Naive thymus-derived CD4-positive, alpha-beta T cell (primary cell): ENCODE results near the gene MIA. TPM values are rescaled to one million over a fixed set of nuclear protein-coding genes. Genes with fewer than 3 reads are reported as not detected.
A peak's percentile ranks its signal among the peaks of the same experiment; 100 is the strongest.

Source experiments
- ATAC-seq: fragments of 150-1000 bp; cut with Tn5 transposase; 2 replicates; pipeline ENCODE4 v1.10.0; 2021; ENCODE audit warnings: mild to moderate bottlenecking, moderate library complexity
- CTCF ChIA-PET: fragments of 350-600 bp; sonication (Branson Sonifier 250); formaldehyde crosslinking; loops from one replicate; lab custom pipeline; 2021; ENCODE audit warnings: antibody characterized with exemption; lab: Charles Lee
- POLR2A ChIA-PET: fragments of 350-600 bp; sonication (Branson Sonifier 250); formaldehyde crosslinking; loops from one replicate; lab custom pipeline; 2021; ENCODE audit warnings: antibody characterized with exemption, inconsistent platforms; lab: Charles Lee
- DNase-seq, 9 donors: peaks; one replicate each; pipeline versions ENCODE4 v3.0.0 to v3.0.0-alpha.2; 2020 to 2022; ENCODE audit warnings: mixed read lengths in 1 of 9
- H3K27ac ChIP-seq: one replicate; pipeline ENCODE4 v1.7.0; 2013; ENCODE audit warnings: mild to moderate bottlenecking, low read depth, low read length, moderate library complexity
- H3K27me3 ChIP-seq, 2 donors: one replicate each; pipeline ENCODE4 v1.7.0; 2013; ENCODE audit warnings: low read length in 2 of 2, mild to moderate bottlenecking in 2 of 2, moderate library complexity in 2 of 2; ENCODE audit not compliant: control insufficient read depth in 2 of 2, insufficient read depth in 2 of 2
- H3K36me3 ChIP-seq, 3 experiments: 1 replicate in 2 of 3; 2 replicates in 1 of 3; pipeline ENCODE4 v1.7.0; 2013; ENCODE audit warnings: low read length in 3 of 3, mild to moderate bottlenecking in 3 of 3, moderate library complexity in 1 of 3; ENCODE audit not compliant: insufficient read depth in 3 of 3, control insufficient read depth in 2 of 3
- H3K4me1 ChIP-seq, 2 donors: one replicate each; pipeline ENCODE4 v1.7.0; 2013; ENCODE audit warnings: low read length in 2 of 2, mild to moderate bottlenecking in 2 of 2, moderate library complexity in 1 of 2; ENCODE audit not compliant: control insufficient read depth in 2 of 2, insufficient read depth in 2 of 2
- H3K4me3 ChIP-seq: 2 replicates; pipeline ENCODE4 v1.7.0; 2013; ENCODE audit warnings: mild to moderate bottlenecking, low read length
- H3K9me3 ChIP-seq, 3 experiments: 1 replicate in 2 of 3; 2 replicates in 1 of 3; pipeline ENCODE4 v1.7.0; 2013; ENCODE audit warnings: low read length in 3 of 3; ENCODE audit not compliant: control insufficient read depth in 2 of 3
- H3K27ac Mint-ChIP-seq, 9 donors: one replicate each; pipeline ENCODE4 v1.8.0; 2020 to 2022; ENCODE audit warnings: mixed read lengths in 9 of 9, mild to moderate bottlenecking in 8 of 9, moderate library complexity in 5 of 9, inconsistent platforms in 2 of 9
- H3K27me3 Mint-ChIP-seq, 5 donors: one replicate each; pipeline ENCODE4 v1.8.0; 2021 to 2022; ENCODE audit warnings: mixed read lengths in 5 of 5, mild to moderate bottlenecking in 1 of 5
- H3K36me3 Mint-ChIP-seq, 5 donors: one replicate each; pipeline ENCODE4 v1.8.0; 2020 to 2022; ENCODE audit warnings: mixed read lengths in 5 of 5, mild to moderate bottlenecking in 3 of 5, inconsistent platforms in 1 of 5
- H3K4me1 Mint-ChIP-seq, 7 donors: one replicate each; pipeline ENCODE4 v1.8.0; 2020 to 2022; ENCODE audit warnings: mixed read lengths in 7 of 7, mild to moderate bottlenecking in 3 of 7, inconsistent platforms in 1 of 7
- H3K4me3 Mint-ChIP-seq, 10 donors: one replicate each; pipeline ENCODE4 v1.8.0; 2020 to 2022; ENCODE audit warnings: mild to moderate bottlenecking in 10 of 10, mixed read lengths in 10 of 10, moderate library complexity in 6 of 10, inconsistent platforms in 2 of 10
- H3K9me3 Mint-ChIP-seq, 11 donors: one replicate each; pipeline ENCODE4 v1.8.0; 2020 to 2022; ENCODE audit warnings: mixed read lengths in 11 of 11, mild to moderate bottlenecking in 4 of 11, inconsistent platforms in 1 of 11, moderate library complexity in 1 of 11
- intact Hi-C, 2 donors: fragments of 100-400 bp; cut with micrococcal nuclease; formaldehyde crosslinking; loops; one replicate each; pipeline ENCODE4 v1.15.1; 2023
- polyA plus RNA-seq, 2 donors: library from polyadenylated mRNA; unstranded; fragments of 300-500 nt; fragmentation: Illumina TruSeq; gene quantifications; one replicate each; pipeline ENCODE4 v1.2.3, GENCODE V29; 2021
- total RNA-seq, 6 experiments: library from RNA in 5 of 6; stranded (reverse) in 5 of 6; gene quantifications; 1 replicate in 5 of 6; 2 replicates in 1 of 6; pipeline ENCODE4 v1.2.3 and lab custom pipeline; 2021 to 2026

MIA gene
- total and polyA plus RNA-seq, 7 experiments from 2014 or later = 4.9 to 7.2 TPM; not detected in 5

DNA sequence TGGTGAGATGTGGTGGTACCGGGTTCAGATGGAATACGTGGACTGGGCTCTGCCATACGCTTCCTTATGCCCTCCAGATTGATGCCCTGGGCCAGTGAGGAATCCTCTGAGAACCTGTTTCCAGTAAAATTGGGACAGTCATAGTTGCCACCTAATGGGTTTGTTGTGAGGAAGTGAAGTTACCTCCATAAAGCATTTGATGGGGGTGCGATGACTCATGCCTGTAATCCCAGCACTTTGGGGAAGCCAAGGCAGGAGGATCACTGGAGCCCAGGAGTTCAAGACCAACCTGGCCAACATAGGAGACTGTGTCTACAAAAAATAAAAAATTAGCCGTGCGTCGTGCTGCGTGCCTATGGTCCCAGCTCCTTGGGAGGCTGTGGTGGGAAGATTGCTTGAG, 19.5 kb upstream of the MIA start:
- peaks cover 0 to 58% (median 31%) of the 10 kb centered on the region in 5 donors for H3K36me3 Mint-ChIP-seq
- DNase-seq = no peak
- ChIA-PET CTCF (interaction anchor here (0.5 to 0.9 kb wide), 2 partner anchors 51 to 57 kb away, joined by 4 read pairs; no protein-coding TSS in a partner anchor), POLR2A (interaction anchor here (0.6 to 1.1 kb wide), 8 partner anchors 11 to 601 kb away, joined by 3 to 7 read pairs (median 4); partner anchors contain the start of genes EGLN2 and RAB4B)
- Histone ChIP-seq H3K4me1 (peaks cover 25 to 40% of the 10 kb centered on the region in 2 donors), H3K36me3 (peaks cover 9 to 47% (median 26%) of the 10 kb centered on the region in 3 experiments), H3K9me3 (no peaks in the 10 kb centered on the region), H3K27me3 (no peaks in the 10 kb centered on the region), H3K4me3 (no peak overlapping the region), H3K27ac (peak overlapping the region; percentile 41)
- intact Hi-C loops = no loop called here
- H3K27me3 Mint-ChIP-seq = no peaks in the 10 kb centered on the region
- no peak for ATAC-seq
- H3K4me1 Mint-ChIP-seq = peaks cover 35 to 65% (median 53%) of the 10 kb centered on the region in 7 donors
- peak overlapping the region in 7 of 9 donors; percentile 23 to 67 (median 42) for H3K27ac Mint-ChIP-seq
- no peaks in the 10 kb centered on the region for H3K9me3 Mint-ChIP-seq
- peak overlapping the region in 9 of 10 donors; percentile 50 to 92 (median 68) for H3K4me3 Mint-ChIP-seq

DNA sequence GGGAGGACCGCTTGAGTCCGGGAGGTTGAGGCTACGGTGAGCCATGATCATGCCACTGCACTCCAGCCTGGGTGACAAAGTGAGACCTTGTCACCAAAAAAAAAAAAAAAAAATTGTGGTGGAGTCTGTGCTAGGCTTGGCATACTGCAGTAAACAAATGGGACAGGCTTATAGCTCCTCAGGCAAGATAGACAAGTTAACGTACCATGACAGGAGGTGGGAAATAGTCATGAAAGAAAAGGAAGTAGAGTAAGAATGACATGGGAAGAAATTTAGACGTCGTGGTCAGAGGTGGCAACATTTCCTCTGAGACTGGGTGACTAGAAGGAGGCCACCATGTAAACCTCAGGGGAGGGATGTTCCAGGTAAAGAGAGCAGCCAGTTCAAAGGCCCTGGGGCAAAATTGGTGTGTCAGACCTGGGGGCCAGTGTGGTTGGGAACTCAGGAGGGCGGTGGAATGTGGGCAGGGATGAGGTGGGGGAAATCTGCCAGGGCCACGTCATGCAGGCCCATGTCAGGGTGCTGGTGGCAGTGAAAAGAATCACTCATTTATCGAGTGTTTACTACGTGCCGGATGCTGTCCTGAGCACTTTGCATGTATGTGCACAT, 18.7 kb upstream of the MIA start:
- DNase-seq (peak in 1 of 9 donors; percentile 42), ATAC-seq (no peak)
- H3K4me1 ChIP-seq = peaks cover 26 to 40% of the 10 kb centered on the region in 2 donors
- intact Hi-C loops = no loop called here
- POLR2A ChIA-PET = interaction anchor here (0.6 to 1.1 kb wide), 4 partner anchors 10 to 600 kb away, joined by 3 to 4 read pairs (median 3); no protein-coding TSS in a partner anchor
- H3K27ac ChIP-seq = no peak overlapping the region
- H3K27ac Mint-ChIP-seq = peak overlapping the region in 8 of 9 donors; percentile 10 to 83 (median 62)
- H3K36me3 ChIP-seq = peaks cover 9 to 54% (median 31%) of the 10 kb centered on the region in 3 experiments
- CTCF ChIA-PET = interaction anchor here (2.6 kb wide), 1 partner anchor 22 kb away, joined by 6 read pairs; the partner anchor contains the start of gene RAB4B
- no peaks in the 10 kb centered on the region for H3K9me3 ChIP-seq
- peak overlapping the region in 8 of 10 donors; percentile 19 to 81 (median 54) for H3K4me3 Mint-ChIP-seq
- no peak overlapping the region for H3K4me3 ChIP-seq
- H3K27me3 ChIP-seq = no peaks in the 10 kb centered on the region
- no peaks in the 10 kb centered on the region for H3K27me3 Mint-ChIP-seq
- peaks cover 29 to 68% (median 50%) of the 10 kb centered on the region in 7 donors for H3K4me1 Mint-ChIP-seq
- H3K9me3 Mint-ChIP-seq = no peaks in the 10 kb centered on the region
- peaks cover 0 to 54% (median 35%) of the 10 kb centered on the region in 5 donors for H3K36me3 Mint-ChIP-seq

DNA sequence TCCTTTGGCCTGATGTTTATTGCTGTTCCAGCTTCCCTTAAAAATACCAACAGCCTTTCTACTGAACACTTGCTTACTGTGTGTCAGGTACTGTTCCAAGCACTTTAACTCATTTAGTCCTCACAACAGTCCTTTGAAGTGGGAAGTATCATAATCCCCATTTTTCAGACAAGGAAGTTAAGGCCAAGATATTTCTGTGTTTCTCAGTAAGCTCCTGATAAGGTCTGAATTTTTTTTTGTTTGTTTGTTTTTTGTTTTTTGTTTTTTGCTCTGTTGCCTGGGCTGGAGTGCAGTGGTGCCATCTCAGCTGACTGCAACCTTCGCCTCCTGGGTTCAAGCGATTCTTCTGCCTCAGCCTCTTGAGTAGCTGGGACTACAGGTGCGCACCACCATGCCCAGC, 16.8 kb upstream of the MIA start:
- no peaks in the 10 kb centered on the region for H3K27me3 Mint-ChIP-seq
- peak overlapping the region in 2 of 9 donors; percentile 42 to 70 for H3K27ac Mint-ChIP-seq
- no peaks in the 10 kb centered on the region for H3K9me3 ChIP-seq
- peak overlapping the region in 1 of 10 donors; percentile 26 for H3K4me3 Mint-ChIP-seq
- H3K4me1 Mint-ChIP-seq = peaks cover 23 to 62% (median 51%) of the 10 kb centered on the region in 7 donors
- ATAC-seq (no peak), DNase-seq (no peak)
- no peaks in the 10 kb centered on the region for H3K27me3 ChIP-seq
- H3K4me1 ChIP-seq = peaks cover 30 to 32% of the 10 kb centered on the region in 2 donors
- ChIA-PET CTCF (interaction anchor here (2.6 kb wide), 1 partner anchor 20 kb away, joined by 6 read pairs; the partner anchor contains the start of gene RAB4B), POLR2A (interaction anchor here (0.6 to 1.5 kb wide), 4 partner anchors 8 to 148 kb away, joined by 3 to 7 read pairs (median 4); partner anchors contain the start of genes ACTMAP and RAB4B)
- intact Hi-C loops = no loop called here
- H3K9me3 Mint-ChIP-seq = no peaks in the 10 kb centered on the region
- H3K36me3 ChIP-seq = peaks cover 25 to 73% (median 49%) of the 10 kb centered on the region in 3 experiments
- H3K36me3 Mint-ChIP-seq = peaks cover 5 to 57% (median 50%) of the 10 kb centered on the region in 5 donors
- no peak overlapping the region for H3K27ac ChIP-seq
- H3K4me3 ChIP-seq = no peak overlapping the region

DNA sequence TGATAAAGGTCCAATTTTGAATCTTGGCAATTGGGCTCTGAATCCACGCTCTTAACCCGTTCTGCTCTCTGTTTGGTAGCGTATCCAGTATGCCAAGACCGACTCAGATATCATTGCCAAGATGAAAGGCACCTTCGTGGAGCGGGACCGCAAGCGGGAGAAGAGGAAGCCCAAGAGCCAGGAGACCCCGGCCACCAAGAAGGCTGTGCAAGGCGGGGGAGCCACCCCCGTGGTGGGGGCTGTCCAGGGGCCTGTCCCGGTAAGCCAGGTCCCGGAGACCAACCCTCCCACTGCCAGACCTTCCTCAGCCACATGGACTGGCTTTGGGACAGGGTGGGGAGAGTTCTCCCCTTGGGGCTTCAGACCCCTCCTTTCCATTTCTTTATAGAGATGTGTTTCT, 16.0 kb upstream of the MIA start:
- Histone ChIP-seq H3K4me3 (no peak overlapping the region), H3K36me3 (peaks cover 34 to 82% (median 57%) of the 10 kb centered on the region in 3 experiments), H3K27ac (no peak overlapping the region), H3K27me3 (no peaks in the 10 kb centered on the region), H3K4me1 (peaks cover 27 to 30% of the 10 kb centered on the region in 2 donors), H3K9me3 (no peaks in the 10 kb centered on the region)
- no peak for DNase-seq
- no peak for ATAC-seq
- no peaks in the 10 kb centered on the region for H3K9me3 Mint-ChIP-seq
- H3K36me3 Mint-ChIP-seq = peaks cover 13 to 63% (median 55%) of the 10 kb centered on the region in 5 donors
- intact Hi-C loops = no loop called here
- ChIA-PET CTCF (interaction anchor here (2.6 kb wide), 1 partner anchor 19 kb away, joined by 6 read pairs; the partner anchor contains the start of gene RAB4B), POLR2A (interaction anchor here (0.9 kb wide), 1 partner anchor 10 kb away, joined by 4 read pairs; no protein-coding TSS in a partner anchor)
- H3K4me1 Mint-ChIP-seq = peaks cover 26 to 66% (median 54%) of the 10 kb centered on the region in 7 donors
- H3K27me3 Mint-ChIP-seq = no peaks in the 10 kb centered on the region
- H3K4me3 Mint-ChIP-seq = no peak overlapping the region
- peak overlapping the region in 3 of 9 donors; percentile 15 to 69 (median 54) for H3K27ac Mint-ChIP-seq

DNA sequence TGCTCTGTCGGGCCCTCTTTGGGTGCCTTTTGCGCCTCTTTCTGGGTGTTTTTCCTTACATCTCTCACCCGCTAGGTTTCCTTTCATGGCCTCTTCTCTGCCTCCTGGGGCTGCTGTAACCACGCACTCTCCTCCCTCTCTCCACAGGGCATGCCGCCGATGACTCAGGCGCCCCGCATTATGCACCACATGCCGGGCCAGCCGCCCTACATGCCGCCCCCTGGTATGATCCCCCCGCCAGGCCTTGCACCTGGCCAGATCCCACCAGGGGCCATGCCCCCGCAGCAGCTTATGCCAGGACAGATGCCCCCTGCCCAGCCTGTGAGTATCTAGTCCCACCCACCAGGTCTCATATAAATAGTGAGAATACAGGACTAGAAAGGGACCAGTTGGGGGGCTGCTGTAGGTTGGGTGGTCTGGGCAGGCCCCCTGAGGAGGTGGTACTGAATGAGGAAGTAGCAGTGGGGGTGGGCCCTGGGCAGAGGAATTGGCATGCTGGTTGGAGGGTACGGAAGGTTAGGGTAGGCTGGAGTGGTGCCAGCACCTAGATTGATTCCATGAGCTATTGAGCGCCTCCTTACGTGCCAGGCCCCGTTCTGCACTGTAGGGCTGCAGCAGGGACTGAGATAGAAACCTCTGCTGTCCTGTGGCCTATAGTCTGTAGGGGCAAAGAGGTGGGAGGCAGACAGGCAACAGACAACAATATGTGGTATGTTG, 12.4 kb upstream of the MIA start:
- Histone ChIP-seq H3K9me3 (no peaks in the 10 kb centered on the region), H3K4me3 (no peak overlapping the region), H3K27ac (no peak overlapping the region), H3K36me3 (peaks cover 32 to 83% (median 59%) of the 10 kb centered on the region in 3 experiments), H3K27me3 (no peaks in the 10 kb centered on the region), H3K4me1 (peaks cover 8 to 17% of the 10 kb centered on the region in 2 donors)
- no peak for DNase-seq
- POLR2A ChIA-PET = no interaction called here
- no peak overlapping the region for H3K4me3 Mint-ChIP-seq
- peaks cover 13 to 63% (median 52%) of the 10 kb centered on the region in 5 donors for H3K36me3 Mint-ChIP-seq
- no peaks in the 10 kb centered on the region for H3K27me3 Mint-ChIP-seq
- no peaks in the 10 kb centered on the region for H3K9me3 Mint-ChIP-seq
- peaks cover 10 to 52% (median 43%) of the 10 kb centered on the region in 7 donors for H3K4me1 Mint-ChIP-seq
- no peak for ATAC-seq
- intact Hi-C loops = no loop called here
- peak overlapping the region in 5 of 9 donors; percentile 20 to 74 (median 53) for H3K27ac Mint-ChIP-seq
- CTCF ChIA-PET = no interaction called here

DNA sequence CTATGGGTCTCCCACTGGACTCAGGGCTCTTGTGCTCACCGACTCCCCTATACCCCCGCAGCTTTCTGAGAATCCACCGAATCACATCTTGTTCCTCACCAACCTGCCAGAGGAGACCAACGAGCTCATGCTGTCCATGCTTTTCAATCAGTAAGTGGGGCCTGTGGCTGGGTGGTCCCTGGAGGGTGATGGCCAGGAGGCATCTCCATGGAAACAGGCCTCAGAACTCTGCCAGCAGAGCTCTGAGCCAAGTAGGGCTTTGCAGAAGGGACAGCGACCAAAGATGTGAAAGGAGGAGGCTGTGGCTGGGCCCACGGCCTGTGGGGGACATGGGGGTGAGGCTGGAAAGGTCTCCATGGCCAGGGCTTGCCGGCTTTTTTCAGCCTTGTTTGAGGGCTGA, 11.8 kb upstream of the MIA start:
- Histone ChIP-seq H3K9me3 (no peaks in the 10 kb centered on the region), H3K4me3 (no peak overlapping the region), H3K4me1 (peaks cover 8 to 17% of the 10 kb centered on the region in 2 donors), H3K36me3 (peaks cover 32 to 77% (median 54%) of the 10 kb centered on the region in 3 experiments), H3K27me3 (no peaks in the 10 kb centered on the region), H3K27ac (no peak overlapping the region)
- Mint-ChIP-seq H3K9me3 (no peaks in the 10 kb centered on the region), H3K4me1 (peaks cover 10 to 48% (median 38%) of the 10 kb centered on the region in 7 donors), H3K36me3 (peaks cover 13 to 58% (median 48%) of the 10 kb centered on the region in 5 donors), H3K27me3 (no peaks in the 10 kb centered on the region), H3K27ac (peak overlapping the region in 4 of 9 donors; percentile 20 to 76 (median 44)), H3K4me3 (no peak overlapping the region)
- intact Hi-C loops = no loop called here
- ChIA-PET CTCF (no interaction called here), POLR2A (no interaction called here)
- ATAC-seq (no peak), DNase-seq (no peak)
